Activated T-helper 1 cell treated with anti-CD3 and anti-CD28 coated beads, Interleukin-2, amount 50 U/mL, for 16 hours (primary cell): Measurements from ENCODE around the gene ZC3H12D.

Experiments
- DNase-seq, 2 donors: peaks; one replicate each; pipeline ENCODE4 v3.0.0-alpha.2; 2020; ENCODE audit warnings: low read depth in 1 of 2, low spot score in 1 of 2

The ZC3H12D gene

DNA sequence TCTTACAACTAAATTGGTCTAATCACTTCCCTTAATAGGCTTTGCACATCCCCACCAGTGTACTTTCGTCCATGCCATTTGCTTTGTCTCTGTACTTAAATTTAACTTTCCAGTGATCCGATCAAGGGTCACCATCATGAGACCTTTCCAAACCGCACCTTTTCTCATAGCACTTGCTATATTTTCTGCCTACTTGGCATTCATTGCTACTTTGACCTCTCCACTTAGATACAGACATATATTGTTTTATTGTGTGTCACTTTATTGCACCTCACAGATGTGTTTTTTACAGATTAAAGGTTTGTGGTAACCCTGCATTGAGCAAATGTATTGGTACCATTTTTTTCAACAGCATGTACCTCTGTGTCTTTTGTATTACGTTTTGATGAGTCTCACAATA is 70.0 kb downstream of the ZC3H12D start:
- no peak for DNase-seq

GRCh38 chr6:149414009-149414408 is 70.8 kb downstream of the ZC3H12D start:
- no peak for DNase-seq

DNA sequence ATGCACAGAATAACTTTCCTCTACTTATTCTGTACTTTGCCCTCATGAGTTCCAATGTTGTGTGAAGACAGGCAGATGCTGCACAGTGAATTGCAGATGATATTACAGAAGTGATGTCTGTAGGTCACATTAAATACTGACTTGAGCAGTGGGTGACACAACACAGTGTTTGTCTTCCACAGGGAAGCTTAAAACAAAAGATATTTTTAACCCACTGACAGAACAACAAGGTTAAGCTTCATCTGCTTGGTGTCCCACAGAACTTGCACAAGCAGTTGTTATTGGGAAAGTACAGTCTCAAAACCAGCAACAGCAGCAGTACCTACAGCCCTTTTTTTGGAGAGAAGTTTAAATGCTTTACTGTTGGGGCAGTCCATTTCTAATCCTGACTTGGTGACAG is 74.3 kb downstream of the ZC3H12D start:
- DNase-seq, result no peak

- no peak for DNase-seq
Measured at GRCh38 chr6:149409617-149410016, 75.2 kb downstream of the ZC3H12D start.

DNA sequence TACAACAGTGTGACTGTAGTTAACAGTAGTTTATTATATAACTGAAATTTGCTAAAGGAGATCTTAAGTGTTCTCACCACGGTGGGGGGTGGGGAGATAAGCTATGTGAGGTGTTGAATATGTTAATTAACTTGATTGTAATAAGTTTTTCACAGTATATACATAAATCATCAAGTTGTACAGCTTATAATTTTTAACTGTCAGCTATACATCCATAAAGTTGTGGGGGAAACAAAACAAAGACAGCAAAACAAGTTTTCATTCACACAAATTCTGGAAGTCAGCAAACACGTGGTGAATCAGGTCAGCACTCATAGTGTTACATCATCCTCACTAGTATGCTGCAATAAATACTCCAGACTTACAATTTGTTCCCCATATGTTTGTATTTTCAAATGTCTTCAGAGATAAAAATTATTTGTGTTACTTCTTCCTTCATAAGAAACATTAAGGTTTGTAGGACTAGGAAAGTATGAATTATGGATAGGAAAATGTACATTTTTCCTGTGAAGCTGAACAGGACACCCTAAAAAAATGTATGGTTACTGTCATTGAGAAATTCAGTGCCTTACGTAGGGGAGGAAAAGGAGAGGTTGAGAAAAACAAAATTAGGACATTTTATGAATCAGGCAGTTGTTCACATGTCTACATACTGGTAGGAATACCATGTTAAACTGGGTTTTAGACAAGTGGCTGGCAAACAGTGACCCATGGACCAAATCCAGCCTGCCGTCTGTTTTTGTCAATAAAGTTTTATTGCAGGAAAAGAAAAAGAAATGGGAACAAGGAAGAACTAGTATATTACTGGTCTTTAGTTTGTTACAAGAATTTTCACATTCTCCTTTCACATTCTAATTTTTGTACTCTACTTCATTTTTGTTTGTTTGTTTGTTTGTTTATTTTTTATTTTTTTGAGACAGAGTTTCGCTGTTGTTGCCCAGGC is 78.7 kb downstream of the ZC3H12D start:
- no peak for DNase-seq

DNA sequence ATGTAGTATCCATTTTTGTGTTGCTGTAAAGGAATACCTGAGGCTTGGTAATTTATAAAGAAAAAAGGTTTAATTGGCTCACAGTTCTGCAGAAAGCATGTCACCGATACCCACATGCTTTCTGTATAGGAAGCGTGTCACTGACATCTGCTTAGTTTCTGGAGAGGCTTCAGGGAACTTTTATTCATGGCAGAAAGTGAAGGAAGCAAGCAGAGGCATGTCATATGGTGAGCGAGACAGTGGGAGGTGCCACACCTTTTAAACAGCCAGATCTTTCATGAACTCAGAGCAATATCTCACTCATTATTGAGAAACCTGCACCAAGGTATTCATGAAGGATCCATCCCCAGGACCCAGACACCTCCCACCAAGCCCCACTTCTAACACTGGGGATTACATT is 81.3 kb downstream of the ZC3H12D start:
- no peak for DNase-seq

DNA sequence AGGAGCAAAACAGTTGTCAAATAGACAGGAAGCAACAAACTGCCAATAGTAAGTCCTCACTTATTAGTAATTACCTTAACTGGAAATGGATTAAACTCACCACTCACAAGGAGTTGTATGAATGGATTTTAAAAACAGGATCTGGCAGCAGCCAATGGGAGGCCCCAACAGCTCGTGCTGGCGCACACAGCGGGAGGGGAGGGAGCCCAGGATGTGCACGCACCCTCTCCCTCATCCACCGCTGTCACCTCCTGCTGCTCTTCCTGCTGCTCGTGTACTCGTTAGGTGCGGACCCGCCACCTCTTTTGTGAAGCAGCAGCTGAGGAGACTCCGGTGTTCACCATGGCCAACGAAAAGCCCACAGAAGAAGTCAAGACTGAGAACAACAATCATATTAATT is 84.8 kb downstream of the ZC3H12D start, which contains the start of gene SUMO4:
Gene SUMO4, plus strand, starts transcription at position 213 of the 400 bp plus-strand sequence. Its CDS starts 130 bp downstream, at position 343.
- DNase-seq, result no peak

GRCh38 chr6:149397384-149397783 is 87.4 kb downstream of the ZC3H12D start:
- DNase-seq, result no peak
